CD14-positive monocyte (primary cell): ENCODE results near the gene FLRT1. TPM values are rescaled to one million over a fixed set of nuclear protein-coding genes. Genes with fewer than 3 reads are reported as not detected.

Experiments
- DNase-seq, 3 donors: peaks; one replicate each; pipeline ENCODE4 v3.0.0-alpha.2; 2011 to 2022
- H2AFZ ChIP-seq: 2 replicates; pipeline ENCODE4 v1.6.0; 2012; ENCODE audit warnings: mild to moderate bottlenecking, low read depth, low read length, inconsistent platforms; ENCODE audit not compliant: insufficient read depth, poor library complexity, severe bottlenecking
- H3K27ac ChIP-seq, 2 donors: 1 replicate in 1 of 2; 2 replicates in 1 of 2; pipeline ENCODE4 v1.5.1; 2012 to 2013; ENCODE audit warnings: low read length in 2 of 2, control low read depth in 1 of 2, inconsistent platforms in 1 of 2, low read depth in 1 of 2, mild to moderate bottlenecking in 1 of 2
- H3K27me3 ChIP-seq, 2 donors: one replicate each; pipeline versions ENCODE4 v1.6.0 to v1.6.1; 2011 to 2013; ENCODE audit warnings: low read length in 2 of 2; ENCODE audit not compliant: control insufficient read depth in 2 of 2, insufficient read depth in 2 of 2
- H3K36me3 ChIP-seq, 2 donors: replicated peaks in 1 of 2; 1 replicate in 1 of 2; 2 replicates in 1 of 2; pipeline versions ENCODE4 v1.5.1 to v1.6.1; 2012 to 2013; ENCODE audit warnings: low read length in 2 of 2, control low read depth in 1 of 2, inconsistent platforms in 1 of 2, mild to moderate bottlenecking in 1 of 2; ENCODE audit not compliant: insufficient read depth in 2 of 2, control insufficient read depth in 1 of 2
- H3K4me1 ChIP-seq, 2 donors: 1 replicate in 1 of 2; 2 replicates in 1 of 2; pipeline versions ENCODE4 v1.5.1 to v1.6.1; 2012 to 2013; ENCODE audit warnings: low read length in 2 of 2, control low read depth in 1 of 2, inconsistent platforms in 1 of 2, mild to moderate bottlenecking in 1 of 2, moderate library complexity in 1 of 2; ENCODE audit not compliant: insufficient read depth in 2 of 2, control insufficient read depth in 1 of 2
- H3K4me2 ChIP-seq: replicated peaks from 2 replicates; pipeline ENCODE3; 2012; ENCODE audit warnings: low read length, moderate library complexity, mild to moderate bottlenecking; ENCODE audit not compliant: poor library complexity, severe bottlenecking; ENCODE audit errors: extremely low read depth
- H3K4me3 ChIP-seq, 3 experiments: fragments of 200-600 bp in 1 of 3; sonication (generic) in 1 of 3; replicated peaks in 1 of 3; 1 replicate in 2 of 3; 2 replicates in 1 of 3; pipeline ENCODE4 v1.5.1; 2011 to 2013; ENCODE audit warnings: low read length in 3 of 3, mild to moderate bottlenecking in 3 of 3, control low read depth in 2 of 3, low read depth in 2 of 3, inconsistent platforms in 1 of 3, moderate library complexity in 1 of 3
- H3K79me2 ChIP-seq: 2 replicates; pipeline ENCODE4 v1.6.0; 2012; ENCODE audit warnings: mild to moderate bottlenecking, control low read depth, inconsistent platforms, low read length, moderate library complexity; ENCODE audit not compliant: insufficient read depth
- H3K9ac ChIP-seq: 2 replicates; pipeline ENCODE4 v1.6.0; 2017; ENCODE audit warnings: low read length, mild to moderate bottlenecking; ENCODE audit not compliant: insufficient read depth, poor library complexity, severe bottlenecking
- H3K9me3 ChIP-seq, 2 donors: replicated peaks in 1 of 2; 1 replicate in 1 of 2; 2 replicates in 1 of 2; pipeline versions ENCODE4 v1.5.1 to v1.6.1; 2012 to 2013; ENCODE audit warnings: low read length in 2 of 2, control low read depth in 1 of 2; ENCODE audit not compliant: control insufficient read depth in 1 of 2, insufficient read depth in 1 of 2
- H4K20me1 ChIP-seq: 2 replicates; pipeline ENCODE4 v1.6.0; 2012; ENCODE audit warnings: mild to moderate bottlenecking, low read length, control low read depth, moderate library complexity; ENCODE audit not compliant: insufficient read depth
- H3K27ac Mint-ChIP-seq, 7 donors: one replicate each; pipeline ENCODE4 v1.8.0; 2020; ENCODE audit warnings: mild to moderate bottlenecking in 7 of 7, mixed read lengths in 7 of 7, moderate library complexity in 6 of 7, inconsistent platforms in 2 of 7
- H3K27me3 Mint-ChIP-seq, 3 donors: one replicate each; pipeline ENCODE4 v1.8.0; 2021 to 2022; ENCODE audit warnings: low read depth in 3 of 3, mild to moderate bottlenecking in 3 of 3, mixed read lengths in 3 of 3, moderate library complexity in 3 of 3, inconsistent platforms in 1 of 3
- H3K36me3 Mint-ChIP-seq, 2 donors: one replicate each; pipeline ENCODE4 v1.8.0; 2020; ENCODE audit warnings: mixed read lengths in 2 of 2, inconsistent platforms in 1 of 2, mild to moderate bottlenecking in 1 of 2
- H3K4me1 Mint-ChIP-seq: one replicate; pipeline ENCODE4 v1.8.0; 2020; ENCODE audit warnings: mild to moderate bottlenecking, mixed read lengths
- H3K4me3 Mint-ChIP-seq, 2 donors: one replicate each; pipeline ENCODE4 v1.8.0; 2020; ENCODE audit warnings: mild to moderate bottlenecking in 2 of 2, mixed read lengths in 2 of 2, moderate library complexity in 1 of 2
- H3K9me3 Mint-ChIP-seq, 7 donors: one replicate each; pipeline ENCODE4 v1.8.0; 2020 to 2022; ENCODE audit warnings: mixed read lengths in 7 of 7, mild to moderate bottlenecking in 6 of 7, moderate library complexity in 6 of 7, inconsistent platforms in 2 of 7
- WGBS: methylation state at CpG from one replicate; pipeline ENCODE4 v1.1.5; 2013; ENCODE audit warnings: missing lambda C conversion rate; ENCODE audit not compliant: insufficient coverage; 5-methylcytosine and 5-hydroxymethylcytosine counted together
- intact Hi-C, 2 donors: fragments of 100-400 bp; cut with micrococcal nuclease; formaldehyde crosslinking; loops; one replicate each; pipeline versions ENCODE4 v1.15.0 to v1.15.1; 2023
- polyA plus RNA-seq, 3 donors: library from polyadenylated mRNA; depleted of rRNA in 1 of 3; unstranded in 2 of 3; stranded (reverse) in 1 of 3; fragments of 300-500 nt in 2 of 3; fragments of >200 nt in 1 of 3; fragmentation: Illumina TruSeq in 2 of 3; gene quantifications; 1 replicate in 2 of 3; 2 replicates in 1 of 3; pipeline ENCODE4 v1.2.3, GENCODE V29; 2012 to 2021
- TF ChIP-seq, protein P1 (sequence below): fragments of 200-600 bp; IDR thresholded peaks from one replicate; pipeline ENCODE4 v1.8.0; 2022; ENCODE audit warnings: antibody characterized with exemption, mild to moderate bottlenecking

FLRT1 gene
- polyA plus RNA-seq, 3 donors: not detected

DNA sequence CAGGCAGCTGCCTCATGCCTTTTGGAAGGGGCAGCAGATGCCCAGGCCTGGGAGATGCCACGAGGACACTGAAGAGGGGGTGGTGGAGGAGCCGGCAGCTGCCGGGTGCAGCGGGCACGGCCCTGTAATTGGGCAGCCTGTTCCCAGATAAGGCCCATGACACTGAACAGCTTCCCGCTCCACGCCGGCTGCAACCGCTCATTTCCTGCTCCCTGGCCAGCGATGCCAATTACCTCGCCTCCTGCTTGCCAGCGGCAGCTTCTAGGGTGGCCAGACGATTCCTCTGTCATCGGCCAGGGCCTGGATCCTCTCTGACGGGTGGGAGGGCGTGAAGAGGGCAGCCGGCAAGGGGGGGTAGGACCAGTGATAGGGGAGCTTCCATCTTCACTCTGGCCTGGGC is 22.8 kb downstream of the FLRT1 start:
- H3K4me1 ChIP-seq: peaks cover 11 to 14% of the 10 kb centered on the region in 2 donors
- peaks cover 11 to 36% of the 10 kb centered on the region in 2 donors for H3K27me3 ChIP-seq
- peaks cover 11% of the 10 kb centered on the region for H3K4me1 Mint-ChIP-seq
- no peak overlapping the region for H3K9ac ChIP-seq
- H3K4me2 ChIP-seq: no peak overlapping the region
- H3K4me3 Mint-ChIP-seq: no peak overlapping the region
- 98% methylated on average over 9 of the region's 17 CpGs for WGBS
- H3K27ac Mint-ChIP-seq: no peak overlapping the region
- DNase-seq: no peak
- H3K79me2 ChIP-seq: no peaks in the 10 kb centered on the region
- no peaks in the 10 kb centered on the region for H4K20me1 ChIP-seq
- intact Hi-C loops: no loop called here
- peaks cover 32 to 48% (median 36%) of the 10 kb centered on the region in 3 donors for H3K27me3 Mint-ChIP-seq
- H2AFZ ChIP-seq: no peak overlapping the region
- H3K9me3 Mint-ChIP-seq: peaks cover 0 to 6% (median 0%) of the 10 kb centered on the region in 7 donors
- H3K4me3 ChIP-seq: no peak overlapping the region
- no peak overlapping the region for H3K27ac ChIP-seq
- H3K36me3 ChIP-seq: no peaks in the 10 kb centered on the region
- H3K9me3 ChIP-seq: peaks cover 0 to 5% of the 10 kb centered on the region in 2 donors
- TF ChIP-seq, protein P1, sequence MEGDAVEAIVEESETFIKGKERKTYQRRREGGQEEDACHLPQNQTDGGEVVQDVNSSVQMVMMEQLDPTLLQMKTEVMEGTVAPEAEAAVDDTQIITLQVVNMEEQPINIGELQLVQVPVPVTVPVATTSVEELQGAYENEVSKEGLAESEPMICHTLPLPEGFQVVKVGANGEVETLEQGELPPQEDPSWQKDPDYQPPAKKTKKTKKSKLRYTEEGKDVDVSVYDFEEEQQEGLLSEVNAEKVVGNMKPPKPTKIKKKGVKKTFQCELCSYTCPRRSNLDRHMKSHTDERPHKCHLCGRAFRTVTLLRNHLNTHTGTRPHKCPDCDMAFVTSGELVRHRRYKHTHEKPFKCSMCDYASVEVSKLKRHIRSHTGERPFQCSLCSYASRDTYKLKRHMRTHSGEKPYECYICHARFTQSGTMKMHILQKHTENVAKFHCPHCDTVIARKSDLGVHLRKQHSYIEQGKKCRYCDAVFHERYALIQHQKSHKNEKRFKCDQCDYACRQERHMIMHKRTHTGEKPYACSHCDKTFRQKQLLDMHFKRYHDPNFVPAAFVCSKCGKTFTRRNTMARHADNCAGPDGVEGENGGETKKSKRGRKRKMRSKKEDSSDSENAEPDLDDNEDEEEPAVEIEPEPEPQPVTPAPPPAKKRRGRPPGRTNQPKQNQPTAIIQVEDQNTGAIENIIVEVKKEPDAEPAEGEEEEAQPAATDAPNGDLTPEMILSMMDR: no peak
- H3K36me3 Mint-ChIP-seq: peaks cover 0 to 3% of the 10 kb centered on the region in 2 donors

DNA sequence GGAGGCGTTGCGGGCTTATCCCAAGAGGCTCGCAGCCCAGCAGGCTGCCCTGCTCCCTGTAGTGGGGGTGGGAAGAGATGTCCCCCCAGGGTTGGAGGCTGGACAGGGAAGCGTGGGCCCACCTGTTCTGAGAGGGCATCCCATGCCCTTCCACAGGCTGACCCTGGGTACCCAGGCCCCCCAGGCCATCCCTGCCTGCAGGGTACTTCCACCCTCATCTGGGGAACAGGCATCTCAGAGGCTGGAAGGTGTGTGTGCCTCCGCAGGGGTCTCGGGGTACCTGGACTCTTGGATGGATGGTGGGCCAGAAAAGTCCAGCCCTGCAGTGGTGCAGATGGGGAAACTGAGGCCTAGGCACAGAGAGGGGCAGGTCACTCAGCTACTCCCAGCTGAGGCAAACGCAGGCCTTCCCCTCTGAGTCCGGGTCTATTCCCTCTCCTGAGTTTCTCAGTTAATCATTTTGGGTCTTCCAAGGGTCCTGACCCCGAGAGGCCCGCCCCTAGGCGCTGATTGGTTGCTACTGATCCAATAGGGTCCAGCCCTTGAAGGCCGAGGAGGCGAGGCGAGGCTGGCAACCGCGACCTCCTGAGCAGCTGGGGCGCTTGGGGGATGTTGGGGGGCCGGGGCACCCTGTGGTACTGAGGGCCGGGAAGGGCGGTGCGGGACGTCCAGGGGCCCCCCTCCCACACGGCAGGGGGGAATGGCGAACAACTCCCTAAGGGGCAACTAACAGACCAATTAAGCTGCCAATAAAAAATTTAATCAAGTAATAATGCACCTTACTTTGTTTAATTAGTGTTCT is 23.8 kb downstream of the FLRT1 start:
- Histone ChIP-seq H3K27me3 (peaks cover 11 to 36% of the 10 kb centered on the region in 2 donors), H3K36me3 (no peaks in the 10 kb centered on the region), H3K4me2 (no peak overlapping the region), H3K27ac (no peak overlapping the region), H3K4me3 (no peak overlapping the region), H3K79me2 (no peaks in the 10 kb centered on the region), H3K9me3 (peaks cover 0 to 5% of the 10 kb centered on the region in 2 donors), H2AFZ (no peak overlapping the region), H3K9ac (no peak overlapping the region), H3K4me1 (peaks cover 11 to 14% of the 10 kb centered on the region in 2 donors), H4K20me1 (no peaks in the 10 kb centered on the region)
- intact Hi-C loops: no loop called here
- 62% methylated on average over 14 of the region's 24 CpGs for WGBS
- H3K36me3 Mint-ChIP-seq: peaks cover 0 to 3% of the 10 kb centered on the region in 2 donors
- no peak for DNase-seq
- TF ChIP-seq, protein P1: no peak
- H3K27ac Mint-ChIP-seq: no peak overlapping the region
- H3K9me3 Mint-ChIP-seq: peaks cover 0 to 6% (median 0%) of the 10 kb centered on the region in 7 donors
- H3K4me3 Mint-ChIP-seq: peak overlapping the region in 1 of 2 donors; percentile 42
- H3K4me1 Mint-ChIP-seq: peaks cover 11% of the 10 kb centered on the region
- H3K27me3 Mint-ChIP-seq: peaks cover 32 to 48% (median 33%) of the 10 kb centered on the region in 3 donors
